ENCODE measurements around the gene MYLK.
A peak's percentile ranks its signal among the peaks of the same experiment; 100 is the strongest.

Gene MYLK

GRCh38 chr3:123682302-123682701 is 201.8 kb downstream of the MYLK start:
- Histone ChIP-seq H3K9ac (ENCODE audit: low read length) (no peak overlapping the region), H3K4me1 (ENCODE audit: control insufficient read depth, insufficient read depth, low read length) (no peaks in the 10 kb centered on the region), H3K4me3 (ENCODE audit: low read length) (no peak overlapping the region)

DNA sequence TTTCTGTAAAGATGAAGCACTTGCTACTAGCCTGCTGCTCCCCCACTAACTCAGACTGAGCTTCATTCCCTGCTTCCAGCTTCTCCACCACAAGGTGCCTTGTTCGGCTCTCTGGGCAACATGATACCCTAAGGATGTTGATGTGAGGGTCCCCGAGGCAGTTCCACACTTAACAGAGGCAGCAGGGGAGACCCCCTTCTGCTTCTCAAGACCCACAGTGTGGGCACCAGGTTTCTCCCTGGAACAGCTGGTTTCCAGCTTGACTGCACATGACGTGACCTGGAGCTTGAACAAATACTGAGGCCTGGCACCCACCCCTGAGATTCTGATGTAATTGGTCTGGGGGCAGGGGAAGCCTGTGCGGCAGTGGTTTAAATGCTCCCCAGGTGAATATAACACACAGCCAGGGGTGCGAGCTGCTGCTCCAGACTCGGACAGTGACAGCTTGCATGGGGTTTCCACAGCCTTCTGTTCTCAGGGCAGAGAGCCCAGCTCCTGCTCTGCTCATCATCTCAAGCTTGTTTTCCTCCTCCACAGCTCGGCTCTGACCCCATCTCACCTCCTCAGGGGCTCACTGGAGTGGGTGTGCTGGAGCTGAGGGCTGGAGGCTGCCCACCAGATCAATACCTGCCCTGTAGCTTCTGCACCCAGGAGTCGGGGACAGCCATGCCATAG is 204.3 kb downstream of the MYLK start:
- H3K9ac ChIP-seq (ENCODE audit: low read length) = no peak overlapping the region

More at GRCh38 chr3:123682302-123682701, 201.8 kb downstream of the MYLK start:
- Histone ChIP-seq H3K27me3 (ENCODE audit: control insufficient read depth, insufficient read depth, low read length) (no peaks in the 10 kb centered on the region), H3K36me3 (ENCODE audit: control insufficient read depth, insufficient read depth, low read length) (no peaks in the 10 kb centered on the region), H3K9me3 (ENCODE audit: control insufficient read depth, low read length) (no peaks in the 10 kb centered on the region)

DNA sequence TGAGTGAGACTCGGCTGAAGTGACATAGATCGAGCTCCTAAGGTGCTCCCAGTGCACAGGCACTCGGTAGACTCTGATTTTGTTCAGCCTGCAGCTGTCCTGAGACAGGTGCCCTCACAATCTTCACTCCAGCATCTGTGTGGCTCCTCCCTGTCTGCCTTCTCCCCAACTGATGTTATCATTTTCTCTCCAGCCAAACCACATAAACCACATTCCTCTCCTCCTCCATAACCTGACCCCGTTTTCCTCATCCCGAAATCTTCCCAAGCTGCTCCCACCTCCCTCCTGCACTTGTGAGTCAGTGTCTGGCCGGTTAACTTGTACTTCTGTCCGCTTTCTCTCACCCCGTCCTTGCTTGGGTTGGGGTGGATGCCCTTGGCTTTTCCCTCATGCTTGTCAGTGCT is 206.0 kb downstream of the MYLK start:
- H3K4me3 ChIP-seq (ENCODE audit: low read length) = no peak overlapping the region
- H3K27me3 ChIP-seq (ENCODE audit: control insufficient read depth, insufficient read depth, low read length) = peaks cover 10% of the 10 kb centered on the region
- H3K9ac ChIP-seq (ENCODE audit: low read length) = no peak overlapping the region
- no peaks in the 10 kb centered on the region for H3K36me3 ChIP-seq (ENCODE audit: control insufficient read depth, insufficient read depth, low read length)
- H3K4me1 ChIP-seq (ENCODE audit: control insufficient read depth, insufficient read depth, low read length) = no peaks in the 10 kb centered on the region
- H3K9me3 ChIP-seq (ENCODE audit: control insufficient read depth, low read length) = no peaks in the 10 kb centered on the region

More for the DNA sequence above, 204.3 kb downstream of the MYLK start:
- Histone ChIP-seq H3K36me3 (ENCODE audit: control insufficient read depth, insufficient read depth, low read length) (no peaks in the 10 kb centered on the region), H3K9me3 (ENCODE audit: control insufficient read depth, low read length) (no peaks in the 10 kb centered on the region), H3K4me1 (ENCODE audit: control insufficient read depth, insufficient read depth, low read length) (no peaks in the 10 kb centered on the region), H3K4me3 (ENCODE audit: low read length) (no peak overlapping the region), H3K27me3 (ENCODE audit: control insufficient read depth, insufficient read depth, low read length) (peaks cover 5% of the 10 kb centered on the region)

- no peaks in the 10 kb centered on the region for H3K9me3 ChIP-seq (ENCODE audit: control insufficient read depth, low read length)
- H3K27me3 ChIP-seq (ENCODE audit: control insufficient read depth, insufficient read depth, low read length) = peaks cover 12% of the 10 kb centered on the region
- no peaks in the 10 kb centered on the region for H3K36me3 ChIP-seq (ENCODE audit: control insufficient read depth, insufficient read depth, low read length)
- no peak overlapping the region for H3K9ac ChIP-seq (ENCODE audit: low read length)
- H3K4me1 ChIP-seq (ENCODE audit: control insufficient read depth, insufficient read depth, low read length) = no peaks in the 10 kb centered on the region
- no peak overlapping the region for H3K4me3 ChIP-seq (ENCODE audit: low read length)
These were observed 211.5 kb downstream of the MYLK start for GRCh38 chr3:123672429-123673146.

GRCh38 chr3:123670743-123671142 is 213.4 kb downstream of the MYLK start:
- no peaks in the 10 kb centered on the region for H3K36me3 ChIP-seq (ENCODE audit: control insufficient read depth, insufficient read depth, low read length)
- H3K27me3 ChIP-seq (ENCODE audit: control insufficient read depth, insufficient read depth, low read length) = peaks cover 12% of the 10 kb centered on the region
- H3K9ac ChIP-seq (ENCODE audit: low read length) = no peak overlapping the region
- no peaks in the 10 kb centered on the region for H3K9me3 ChIP-seq (ENCODE audit: control insufficient read depth, low read length)
- no peak overlapping the region for H3K4me3 ChIP-seq (ENCODE audit: low read length)
- no peaks in the 10 kb centered on the region for H3K4me1 ChIP-seq (ENCODE audit: control insufficient read depth, insufficient read depth, low read length)

DNA sequence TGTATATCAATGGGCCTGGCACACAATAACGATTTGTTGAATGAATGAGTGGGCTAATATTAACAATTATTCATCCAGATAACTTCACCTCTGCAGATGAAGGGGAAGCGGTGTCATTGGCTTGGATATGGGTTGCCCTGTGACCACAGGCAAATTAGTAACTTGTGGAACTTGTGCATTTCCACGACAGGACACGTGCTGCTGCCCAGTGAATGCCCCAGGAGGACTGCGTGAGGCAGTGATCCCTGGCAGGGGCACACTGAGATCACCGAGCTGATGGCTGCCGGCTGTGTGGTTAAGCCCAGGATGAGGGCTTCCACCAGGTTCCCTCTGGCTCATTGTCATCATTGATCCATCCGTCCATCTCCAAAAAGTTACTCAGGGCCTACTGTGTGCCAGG is 215.2 kb downstream of the MYLK start:
- Histone ChIP-seq H3K4me3 (ENCODE audit: low read length) (no peak overlapping the region), H3K9ac (ENCODE audit: low read length) (no peak overlapping the region), H3K9me3 (ENCODE audit: control insufficient read depth, low read length) (no peaks in the 10 kb centered on the region), H3K36me3 (ENCODE audit: control insufficient read depth, insufficient read depth, low read length) (no peaks in the 10 kb centered on the region), H3K27me3 (ENCODE audit: control insufficient read depth, insufficient read depth, low read length) (peaks cover 3% of the 10 kb centered on the region), H3K4me1 (ENCODE audit: control insufficient read depth, insufficient read depth, low read length) (no peaks in the 10 kb centered on the region)

- Histone ChIP-seq H3K4me1 (ENCODE audit: control insufficient read depth, insufficient read depth, low read length) (no peaks in the 10 kb centered on the region), H3K27me3 (ENCODE audit: control insufficient read depth, insufficient read depth, low read length) (peaks cover 3% of the 10 kb centered on the region)
These were observed 216.3 kb downstream of the MYLK start for GRCh38 chr3:123667784-123668183.

DNA sequence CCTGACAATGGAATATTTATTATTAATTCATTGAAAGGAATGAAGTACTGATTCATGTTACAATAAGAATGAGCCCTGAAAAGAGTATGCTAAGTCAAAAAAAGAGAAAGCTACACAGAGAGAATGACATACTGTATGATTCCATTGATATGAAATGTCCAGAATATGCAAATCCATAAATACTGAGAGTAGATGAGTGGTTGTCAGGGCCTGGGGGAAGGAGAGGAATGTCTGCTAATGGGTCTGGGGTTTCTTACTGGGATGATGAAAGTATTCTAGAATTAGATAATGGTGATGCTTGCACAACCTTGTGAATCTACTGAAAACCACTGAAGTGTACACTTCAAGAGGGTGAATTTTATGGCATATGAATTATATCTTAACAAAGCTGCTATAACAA is 219.4 kb downstream of the MYLK start:
- no peaks in the 10 kb centered on the region for H3K27me3 ChIP-seq (ENCODE audit: control insufficient read depth, insufficient read depth, low read length)
- peaks cover 4% of the 10 kb centered on the region for H3K4me1 ChIP-seq (ENCODE audit: control insufficient read depth, insufficient read depth, low read length)
- H3K36me3 ChIP-seq (ENCODE audit: control insufficient read depth, insufficient read depth, low read length) = no peaks in the 10 kb centered on the region
- H3K9me3 ChIP-seq (ENCODE audit: control insufficient read depth, low read length) = no peaks in the 10 kb centered on the region
- H3K9ac ChIP-seq (ENCODE audit: low read length) = no peak overlapping the region
- no peak overlapping the region for H3K4me3 ChIP-seq (ENCODE audit: low read length)

More at GRCh38 chr3:123667784-123668183, 216.3 kb downstream of the MYLK start:
- no peak overlapping the region for H3K9ac ChIP-seq (ENCODE audit: low read length)
- H3K4me3 ChIP-seq (ENCODE audit: low read length) = no peak overlapping the region
- no peaks in the 10 kb centered on the region for H3K36me3 ChIP-seq (ENCODE audit: control insufficient read depth, insufficient read depth, low read length)
- H3K9me3 ChIP-seq (ENCODE audit: control insufficient read depth, low read length) = no peaks in the 10 kb centered on the region

DNA sequence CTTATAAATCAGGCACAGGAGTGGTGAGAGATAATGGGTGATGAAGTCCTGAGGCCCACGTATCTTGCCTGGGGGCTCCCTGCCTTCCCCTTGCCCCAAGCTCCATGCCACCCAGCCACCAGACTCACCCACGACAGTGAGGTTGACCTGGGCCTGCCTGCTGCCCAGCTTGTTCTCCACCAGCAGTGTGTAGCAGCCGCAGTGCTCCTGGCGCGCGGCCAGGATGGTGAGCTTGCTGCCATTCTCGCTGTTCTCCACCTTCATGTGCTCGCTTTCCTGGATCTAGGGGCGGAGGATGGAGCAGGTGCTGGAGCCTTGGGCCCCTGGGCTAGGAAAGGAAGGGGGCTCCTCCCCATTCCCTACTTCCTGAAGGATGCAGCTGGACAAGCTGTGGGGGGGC is 220.2 kb downstream of the MYLK start:
- Histone ChIP-seq H3K36me3 (ENCODE audit: control insufficient read depth, insufficient read depth, low read length) (no peaks in the 10 kb centered on the region), H3K9me3 (ENCODE audit: control insufficient read depth, low read length) (no peaks in the 10 kb centered on the region), H3K4me1 (ENCODE audit: control insufficient read depth, insufficient read depth, low read length) (peaks cover 4% of the 10 kb centered on the region), H3K4me3 (ENCODE audit: low read length) (no peak overlapping the region), H3K9ac (ENCODE audit: low read length) (no peak overlapping the region), H3K27me3 (ENCODE audit: control insufficient read depth, insufficient read depth, low read length) (no peaks in the 10 kb centered on the region)

DNA sequence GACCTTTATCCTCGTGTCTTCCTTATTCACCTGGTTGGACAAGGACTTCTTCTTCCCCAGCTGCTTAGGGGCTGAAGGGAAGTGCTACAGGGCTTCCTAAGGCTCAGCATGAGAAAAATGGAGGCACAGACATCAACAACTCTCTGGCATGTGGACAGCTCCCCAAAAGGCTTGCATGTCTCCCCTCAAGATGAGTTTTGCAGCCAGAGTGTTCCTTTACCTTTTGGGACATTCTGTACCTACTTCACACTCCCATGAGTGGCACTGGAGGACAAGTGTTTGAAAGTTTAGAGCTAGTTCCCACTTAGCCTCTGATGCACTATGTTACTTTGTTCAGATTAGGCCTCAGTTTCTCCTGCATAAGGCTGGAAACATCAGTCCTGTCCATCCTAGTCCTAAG is 222.2 kb downstream of the MYLK start:
- Histone ChIP-seq H3K9me3 (ENCODE audit: control insufficient read depth, low read length) (no peaks in the 10 kb centered on the region), H3K36me3 (ENCODE audit: control insufficient read depth, insufficient read depth, low read length) (no peaks in the 10 kb centered on the region), H3K27me3 (ENCODE audit: control insufficient read depth, insufficient read depth, low read length) (no peaks in the 10 kb centered on the region), H3K4me3 (ENCODE audit: low read length) (no peak overlapping the region), H3K9ac (ENCODE audit: low read length) (no peak overlapping the region), H3K4me1 (ENCODE audit: control insufficient read depth, insufficient read depth, low read length) (peaks cover 4% of the 10 kb centered on the region)

GRCh38 chr3:123660900-123661299 is 223.2 kb downstream of the MYLK start:
- Histone ChIP-seq H3K4me1 (ENCODE audit: control insufficient read depth, insufficient read depth, low read length) (peaks cover 4% of the 10 kb centered on the region), H3K27me3 (ENCODE audit: control insufficient read depth, insufficient read depth, low read length) (no peaks in the 10 kb centered on the region), H3K9me3 (ENCODE audit: control insufficient read depth, low read length) (no peaks in the 10 kb centered on the region), H3K9ac (ENCODE audit: low read length) (peak overlapping the region; percentile 8), H3K36me3 (ENCODE audit: control insufficient read depth, insufficient read depth, low read length) (no peaks in the 10 kb centered on the region), H3K4me3 (ENCODE audit: low read length) (no peak overlapping the region)

GRCh38 chr3:123660141-123660675 is 223.9 kb downstream of the MYLK start:
- Histone ChIP-seq H3K9me3 (ENCODE audit: control insufficient read depth, low read length) (no peaks in the 10 kb centered on the region), H3K4me1 (ENCODE audit: control insufficient read depth, insufficient read depth, low read length) (peaks cover 4% of the 10 kb centered on the region), H3K4me3 (ENCODE audit: low read length) (no peak overlapping the region), H3K36me3 (ENCODE audit: control insufficient read depth, insufficient read depth, low read length) (no peaks in the 10 kb centered on the region), H3K9ac (ENCODE audit: low read length) (no peak overlapping the region), H3K27me3 (ENCODE audit: control insufficient read depth, insufficient read depth, low read length) (no peaks in the 10 kb centered on the region)
